ENCODE measurements around the gene PTRH1. TPM values are rescaled to one million over a fixed set of nuclear protein-coding genes. Genes with fewer than 3 reads are reported as not detected.

The PTRH1 gene
- total RNA-seq, 1 donor from 2014 or later, result 11.9 TPM

DNA sequence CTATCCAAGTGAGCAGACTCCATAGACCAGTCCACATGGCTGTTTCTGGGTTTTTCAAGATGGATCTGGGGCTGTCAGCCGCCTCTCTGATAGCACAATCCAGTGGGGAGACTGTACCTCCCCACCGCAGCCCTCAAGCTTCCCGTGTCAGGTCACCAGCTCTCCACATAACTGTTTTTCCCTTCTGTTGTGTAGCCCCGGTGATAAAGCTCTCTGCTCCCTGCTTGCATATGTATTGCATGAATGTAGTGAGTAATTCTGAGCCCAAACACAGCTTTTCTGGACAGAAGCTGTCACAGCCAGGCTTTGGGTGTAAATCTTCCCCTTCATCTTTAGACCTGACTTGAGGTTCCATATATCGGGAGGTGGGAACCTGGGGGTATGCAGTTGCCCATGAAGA is 31.7 kb downstream of the PTRH1 start:
- Mint-ChIP-seq H3K9me3 (ENCODE audit: low read depth) (no peaks in the 10 kb centered on the region), H3K4me1 (ENCODE audit: low read depth) (no peaks in the 10 kb centered on the region), H3K27ac (no peak overlapping the region), H3K36me3 (ENCODE audit: insufficient read depth) (peaks cover under 1% of the 10 kb centered on the region), H3K4me3 (ENCODE audit: low read depth) (no peak overlapping the region), H3K27me3 (no peaks in the 10 kb centered on the region)
- TF ChIP-seq, protein P1, sequence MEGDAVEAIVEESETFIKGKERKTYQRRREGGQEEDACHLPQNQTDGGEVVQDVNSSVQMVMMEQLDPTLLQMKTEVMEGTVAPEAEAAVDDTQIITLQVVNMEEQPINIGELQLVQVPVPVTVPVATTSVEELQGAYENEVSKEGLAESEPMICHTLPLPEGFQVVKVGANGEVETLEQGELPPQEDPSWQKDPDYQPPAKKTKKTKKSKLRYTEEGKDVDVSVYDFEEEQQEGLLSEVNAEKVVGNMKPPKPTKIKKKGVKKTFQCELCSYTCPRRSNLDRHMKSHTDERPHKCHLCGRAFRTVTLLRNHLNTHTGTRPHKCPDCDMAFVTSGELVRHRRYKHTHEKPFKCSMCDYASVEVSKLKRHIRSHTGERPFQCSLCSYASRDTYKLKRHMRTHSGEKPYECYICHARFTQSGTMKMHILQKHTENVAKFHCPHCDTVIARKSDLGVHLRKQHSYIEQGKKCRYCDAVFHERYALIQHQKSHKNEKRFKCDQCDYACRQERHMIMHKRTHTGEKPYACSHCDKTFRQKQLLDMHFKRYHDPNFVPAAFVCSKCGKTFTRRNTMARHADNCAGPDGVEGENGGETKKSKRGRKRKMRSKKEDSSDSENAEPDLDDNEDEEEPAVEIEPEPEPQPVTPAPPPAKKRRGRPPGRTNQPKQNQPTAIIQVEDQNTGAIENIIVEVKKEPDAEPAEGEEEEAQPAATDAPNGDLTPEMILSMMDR (IDR thresholded peaks at IDR 0.05; ENCODE audit: unreplicated experiment), result no peak
- DNase-seq (ENCODE audit: low spot score, unreplicated experiment), result no peak

DNA sequence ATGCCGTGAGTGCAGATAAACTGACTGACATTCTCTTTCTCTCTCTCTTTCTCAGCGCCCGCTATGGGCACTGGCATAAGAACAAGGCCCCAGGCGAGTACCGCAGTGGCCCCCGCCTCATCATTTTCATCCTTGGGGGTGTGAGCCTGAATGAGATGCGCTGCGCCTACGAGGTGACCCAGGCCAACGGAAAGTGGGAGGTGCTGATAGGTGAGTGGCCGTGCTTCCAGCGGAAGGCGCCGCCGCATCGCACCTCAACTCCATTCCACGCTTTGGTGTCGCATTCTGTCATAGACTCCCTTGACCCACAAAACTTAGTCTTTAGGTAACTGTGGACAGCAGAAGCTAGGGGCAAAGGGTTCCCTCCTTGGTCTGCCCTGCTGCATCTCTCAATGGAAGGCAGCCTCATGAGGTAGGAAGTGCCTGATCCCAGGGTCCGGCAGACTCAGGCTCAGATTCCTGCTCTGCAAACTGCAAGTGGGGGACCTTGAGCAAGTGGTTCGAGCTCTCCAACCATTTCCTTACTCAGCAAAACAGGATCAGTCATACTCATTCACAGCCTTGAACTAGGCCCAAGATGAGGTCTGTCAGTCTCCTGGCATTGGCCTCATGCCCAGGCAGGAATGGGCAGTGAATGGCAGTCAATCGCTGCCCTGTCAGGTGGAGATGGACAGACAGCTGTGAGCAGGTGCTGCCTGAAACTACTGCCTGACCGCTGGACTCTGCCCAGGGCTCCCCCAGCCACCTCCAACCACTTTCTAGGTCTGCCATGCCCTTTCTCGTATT is 32.9 kb downstream of the PTRH1 start:
- no peak overlapping the region for H3K4me3 Mint-ChIP-seq (ENCODE audit: low read depth)
- TF ChIP-seq, protein P1 (IDR thresholded peaks at IDR 0.05; ENCODE audit: unreplicated experiment), result no peak

DNA sequence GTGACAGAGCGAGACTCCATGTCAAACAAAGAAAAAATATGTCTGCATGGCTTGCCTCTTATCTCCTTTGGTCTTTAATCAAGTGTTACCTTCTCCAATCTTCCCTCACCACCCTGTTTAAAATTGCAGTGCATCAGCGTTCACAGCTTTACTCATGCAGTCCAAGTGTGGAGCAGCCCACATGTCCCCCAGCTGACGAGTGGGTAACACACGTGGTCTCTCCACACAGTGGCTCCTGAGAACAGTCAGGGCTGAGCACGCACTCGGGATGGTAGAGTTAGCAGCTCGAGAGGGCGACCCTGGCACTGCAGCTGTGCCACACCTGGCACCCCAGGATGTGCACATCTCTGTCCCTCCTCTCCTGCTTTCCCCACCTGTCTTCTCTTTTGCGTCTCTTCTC is 34.6 kb downstream of the PTRH1 start:
- H3K4me3 Mint-ChIP-seq (ENCODE audit: low read depth), result no peak overlapping the region
- TF ChIP-seq, protein P1 (IDR thresholded peaks at IDR 0.05; ENCODE audit: unreplicated experiment), result no peak
- H3K4me1 Mint-ChIP-seq (ENCODE audit: low read depth), result no peaks in the 10 kb centered on the region
- no peaks in the 10 kb centered on the region for H3K9me3 Mint-ChIP-seq (ENCODE audit: low read depth)
- no peak for DNase-seq (ENCODE audit: low spot score, unreplicated experiment)
- no peak overlapping the region for H3K27ac Mint-ChIP-seq
- no peaks in the 10 kb centered on the region for H3K27me3 Mint-ChIP-seq
- peaks cover 2% of the 10 kb centered on the region for H3K36me3 Mint-ChIP-seq (ENCODE audit: insufficient read depth)

More for the DNA sequence above, 32.9 kb downstream of the PTRH1 start:
- Mint-ChIP-seq H3K36me3 (ENCODE audit: insufficient read depth) (peaks cover 2% of the 10 kb centered on the region), H3K27me3 (no peaks in the 10 kb centered on the region), H3K9me3 (ENCODE audit: low read depth) (no peaks in the 10 kb centered on the region), H3K27ac (no peak overlapping the region), H3K4me1 (ENCODE audit: low read depth) (no peaks in the 10 kb centered on the region)
- no peak for DNase-seq (ENCODE audit: low spot score, unreplicated experiment)

DNA sequence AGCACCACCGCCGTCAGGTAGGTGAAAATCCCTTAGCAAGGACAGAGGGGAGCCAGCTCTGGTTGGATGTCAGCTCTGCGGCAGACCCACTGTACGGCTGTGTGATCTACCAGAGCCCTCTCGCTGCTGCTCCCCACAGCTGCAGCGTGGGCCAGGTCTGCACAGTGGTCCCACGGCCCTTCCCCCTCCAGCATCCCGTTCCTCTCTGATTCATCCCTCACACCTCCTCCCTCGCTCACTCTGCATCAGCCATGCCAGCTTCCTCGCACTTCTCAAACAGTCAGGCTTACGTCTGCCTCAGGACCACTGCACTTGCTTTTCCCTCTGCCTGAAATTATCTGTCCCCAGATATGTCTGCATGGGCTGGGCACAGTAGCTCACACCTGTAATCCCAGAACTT is 35.2 kb downstream of the PTRH1 start:
- no peak for DNase-seq (ENCODE audit: low spot score, unreplicated experiment)
- Mint-ChIP-seq H3K4me1 (ENCODE audit: low read depth) (no peaks in the 10 kb centered on the region), H3K36me3 (ENCODE audit: insufficient read depth) (peaks cover 2% of the 10 kb centered on the region), H3K27ac (no peak overlapping the region), H3K27me3 (no peaks in the 10 kb centered on the region), H3K4me3 (ENCODE audit: low read depth) (no peak overlapping the region), H3K9me3 (ENCODE audit: low read depth) (no peaks in the 10 kb centered on the region)
- TF ChIP-seq, protein P1 (IDR thresholded peaks at IDR 0.05; ENCODE audit: unreplicated experiment), result no peak

DNA sequence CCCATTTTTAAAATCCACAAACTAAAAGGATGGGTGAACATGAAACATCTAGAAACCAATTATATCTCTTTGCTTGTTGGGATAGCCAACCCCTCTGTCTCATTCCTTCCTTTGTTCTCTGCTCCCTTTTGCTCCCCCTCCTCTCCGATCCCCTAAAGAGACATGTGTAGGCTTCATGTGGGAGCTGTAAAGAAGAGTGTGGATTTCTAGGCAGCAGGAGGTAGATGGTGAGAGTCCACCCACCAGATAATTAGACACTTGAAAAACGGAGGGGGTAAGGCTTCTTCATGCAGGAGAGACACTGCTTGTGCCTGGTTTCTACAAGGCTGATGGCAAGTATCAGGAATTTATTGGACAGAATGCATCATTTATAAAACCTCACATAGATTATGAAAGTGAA is 36.0 kb downstream of the PTRH1 start:
- Mint-ChIP-seq H3K27ac (no peak overlapping the region), H3K4me3 (ENCODE audit: low read depth) (no peak overlapping the region), H3K27me3 (no peaks in the 10 kb centered on the region), H3K4me1 (ENCODE audit: low read depth) (no peaks in the 10 kb centered on the region), H3K9me3 (ENCODE audit: low read depth) (no peaks in the 10 kb centered on the region), H3K36me3 (ENCODE audit: insufficient read depth) (peaks cover 2% of the 10 kb centered on the region)
- DNase-seq (ENCODE audit: low spot score, unreplicated experiment), result no peak
- TF ChIP-seq, protein P1 (IDR thresholded peaks at IDR 0.05; ENCODE audit: unreplicated experiment), result no peak

Measured in progenitor cell of endocrine pancreas (in vitro differentiated cells).